Smooth muscle cell (in vitro differentiated cells): ENCODE results near the gene LAMA2. TPM values are rescaled to one million over a fixed set of nuclear protein-coding genes. Genes with fewer than 3 reads are reported as not detected.

Experiments
- DNase-seq: peaks from one replicate; lab custom pipeline; 2025; ENCODE audit not compliant: unreplicated experiment; lab: John Stamatoyannopoulos, UW
- H2AFZ ChIP-seq: fragments of 200-600 bp; sonication (generic); 2 replicates; pipeline ENCODE4 v1.6.0; 2016; ENCODE audit warnings: antibody characterized with exemption, low read depth, mild to moderate bottlenecking
- H3F3A ChIP-seq: fragments of 200-600 bp; sonication (generic); 2 replicates; pipeline ENCODE4 v1.6.0; 2017; ENCODE audit warnings: antibody characterized with exemption, low read depth
- H3K27ac ChIP-seq: fragments of 200-600 bp; sonication (generic); 2 replicates; pipeline ENCODE4 v1.5.1; 2016; ENCODE audit warnings: low read depth, mild to moderate bottlenecking
- H3K27me3 ChIP-seq: fragments of 200-600 bp; sonication (generic); 2 replicates; pipeline ENCODE4 v1.6.1; 2016; ENCODE audit warnings: low read depth, mild to moderate bottlenecking
- H3K36me3 ChIP-seq: fragments of 200-600 bp; sonication (generic); 2 replicates; pipeline ENCODE4 v1.5.1; 2016; ENCODE audit warnings: low read depth
- H3K4me1 ChIP-seq: fragments of 200-600 bp; sonication (generic); 2 replicates; pipeline ENCODE4 v1.5.1; 2016; ENCODE audit warnings: low read depth
- H3K4me2 ChIP-seq: fragments of 200-600 bp; sonication (generic); 2 replicates; pipeline ENCODE4 v1.6.0; 2016; ENCODE audit warnings: mild to moderate bottlenecking
- H3K4me3 ChIP-seq: fragments of 200-600 bp; sonication (generic); 2 replicates; pipeline ENCODE4 v1.5.1; 2016; ENCODE audit warnings: mild to moderate bottlenecking
- H3K79me2 ChIP-seq: fragments of 200-600 bp; sonication (generic); 2 replicates; pipeline ENCODE4 v1.6.0; 2016; ENCODE audit warnings: low read depth, mild to moderate bottlenecking
- H3K9ac ChIP-seq: fragments of 200-600 bp; sonication (generic); 2 replicates; pipeline ENCODE4 v1.6.0; 2016; ENCODE audit warnings: low read depth
- H3K9me3 ChIP-seq: fragments of 200-600 bp; sonication (generic); replicated peaks from 2 replicates; pipeline ENCODE4 v1.5.1; 2016; ENCODE audit warnings: low read depth
- H4K20me1 ChIP-seq: fragments of 200-600 bp; sonication (generic); 2 replicates; pipeline ENCODE4 v1.6.0; 2016; ENCODE audit warnings: low read depth
- CTCF ChIP-seq: fragments of 200-600 bp; sonication (generic); IDR thresholded peaks from 2 replicates; pipeline ENCODE4 v1.5.1; 2017; ENCODE audit warnings: borderline replicate concordance, mild to moderate bottlenecking, antibody characterized with exemption; ENCODE audit not compliant: insufficient read depth, poor library complexity, severe bottlenecking
- WGBS: methylation state at CpG from one replicate; pipeline ENCODE4 v1.1.7; 2016; ENCODE audit warnings: low lambda C conversion rate; 5-methylcytosine and 5-hydroxymethylcytosine counted together
- polyA plus RNA-seq: library from polyadenylated mRNA; unstranded; fragments of >200 nt; fragmentation: Nextera tagmentation; extraction: Ambion mirVana; gene quantifications from 2 replicates; pipeline ENCODE4 v1.2.1, GENCODE V29; 2016
- total RNA-seq: library from RNA; depleted of rRNA; stranded (reverse); fragments of >200 nt; gene quantifications from 2 replicates; pipeline ENCODE4 v1.2.3, GENCODE V29; 2014

LAMA2 gene
- total and polyA plus RNA-seq, 2 experiments from 2014 or later = 21.7 to 92.9 TPM

- Histone ChIP-seq H3K79me2 (no peaks in the 10 kb centered on the region), H3F3A (no peaks in the 10 kb centered on the region), H3K9ac (no peak overlapping the region), H3K27me3 (no peaks in the 10 kb centered on the region), H3K4me3 (no peak overlapping the region), H3K4me1 (peaks cover 11% of the 10 kb centered on the region), H3K4me2 (no peak overlapping the region), H2AFZ (no peak overlapping the region), H3K36me3 (no peaks in the 10 kb centered on the region), H4K20me1 (no peaks in the 10 kb centered on the region), H3K27ac (no peak overlapping the region), H3K9me3 (no peaks in the 10 kb centered on the region)
- no peak for DNase-seq
- 73% methylated on average over 2 of the region's 2 CpGs for WGBS
- no peak for TF ChIP-seq CTCF
Measured at GRCh38 chr6:129320892-129321291, 438.0 kb downstream of the LAMA2 start.

GRCh38 chr6:129321303-129321702, 438.4 kb downstream of the LAMA2 start:
- Histone ChIP-seq H3K9me3 (no peaks in the 10 kb centered on the region), H3K27ac (no peak overlapping the region), H3F3A (no peaks in the 10 kb centered on the region), H2AFZ (no peak overlapping the region), H3K4me3 (no peak overlapping the region), H3K79me2 (no peaks in the 10 kb centered on the region), H3K36me3 (no peaks in the 10 kb centered on the region), H3K4me1 (peaks cover 11% of the 10 kb centered on the region), H3K27me3 (no peaks in the 10 kb centered on the region), H3K4me2 (no peak overlapping the region), H4K20me1 (no peaks in the 10 kb centered on the region), H3K9ac (no peak overlapping the region)
- WGBS = 94% methylated on average over 2 of the region's 2 CpGs
- TF ChIP-seq CTCF = no peak
- DNase-seq = no peak

GRCh38 chr6:129324345-129324744, 441.4 kb downstream of the LAMA2 start:
- no peak for TF ChIP-seq CTCF
- H3K4me3 ChIP-seq = no peak overlapping the region
- H3K9me3 ChIP-seq = no peaks in the 10 kb centered on the region
- H2AFZ ChIP-seq = no peak overlapping the region
- H3K9ac ChIP-seq = no peak overlapping the region
- H3K4me2 ChIP-seq = no peak overlapping the region
- H3K36me3 ChIP-seq = no peaks in the 10 kb centered on the region
- H3K4me1 ChIP-seq = no peaks in the 10 kb centered on the region
- no peak for DNase-seq
- no peaks in the 10 kb centered on the region for H3K27me3 ChIP-seq
- no peaks in the 10 kb centered on the region for H3K79me2 ChIP-seq
- over 99% methylated on average over 5 of the region's 5 CpGs for WGBS
- H3F3A ChIP-seq = no peaks in the 10 kb centered on the region
- H3K27ac ChIP-seq = no peak overlapping the region
- H4K20me1 ChIP-seq = no peaks in the 10 kb centered on the region

DNA sequence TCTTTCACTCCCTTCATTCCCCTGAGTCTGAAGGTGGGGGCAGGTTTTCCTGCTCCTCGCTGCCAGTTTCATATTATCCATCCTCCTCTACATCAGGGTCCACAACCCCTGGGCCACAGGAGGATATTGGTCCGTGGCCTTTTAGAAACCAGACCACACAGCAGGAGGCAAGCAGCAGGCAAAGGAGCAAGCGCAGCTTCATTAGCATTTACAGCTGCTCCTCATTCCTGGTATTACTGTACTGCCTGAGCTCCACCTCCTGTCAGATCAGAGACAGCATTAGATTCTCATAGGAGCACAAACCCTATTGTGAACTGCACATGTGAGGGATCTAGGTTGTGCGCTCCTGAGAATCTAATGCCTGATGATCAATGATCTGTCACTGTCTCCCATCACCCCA, 446.7 kb downstream of the LAMA2 start:
- H3F3A ChIP-seq = no peaks in the 10 kb centered on the region
- H3K27ac ChIP-seq = no peak overlapping the region
- H3K9ac ChIP-seq = no peak overlapping the region
- no peak overlapping the region for H3K4me3 ChIP-seq
- no peaks in the 10 kb centered on the region for H3K9me3 ChIP-seq
- peaks cover 3% of the 10 kb centered on the region for H3K36me3 ChIP-seq
- 78% methylated on average over 4 of the region's 4 CpGs for WGBS
- no peak overlapping the region for H3K4me2 ChIP-seq
- H3K4me1 ChIP-seq = no peaks in the 10 kb centered on the region
- no peak for TF ChIP-seq CTCF
- no peak overlapping the region for H2AFZ ChIP-seq
- no peak for DNase-seq
- H3K27me3 ChIP-seq = no peaks in the 10 kb centered on the region
- no peaks in the 10 kb centered on the region for H3K79me2 ChIP-seq
- no peaks in the 10 kb centered on the region for H4K20me1 ChIP-seq
